Panc1 (cell line): ENCODE data around the gene NDE1.

Experiments used
- CTCF ChIP-seq: fragments of 450-650 bp; IDR thresholded peaks from 2 replicates; pipeline ENCODE4 v1.5.1; 2017; ENCODE audit warnings: mild to moderate bottlenecking
- POLR2AphosphoS5 ChIP-seq: IDR thresholded peaks from 2 replicates; pipeline ENCODE4 v1.6.1; 2012; ENCODE audit warnings: mild to moderate bottlenecking, low read depth, low read length, moderate library complexity
- REST ChIP-seq, 2 experiments: IDR thresholded peaks; 2 replicates each; pipeline ENCODE4 v1.6.1; 2011 to 2012; ENCODE audit warnings: low read depth in 2 of 2, control low read depth in 1 of 2, low read length in 1 of 2, mild to moderate bottlenecking in 1 of 2, moderate library complexity in 1 of 2; ENCODE audit not compliant: insufficient read depth in 1 of 2
- SIN3A ChIP-seq: IDR thresholded peaks from 2 replicates; pipeline ENCODE4 v1.6.1; 2012; ENCODE audit warnings: low read depth, mild to moderate bottlenecking, low read length, moderate library complexity, borderline replicate concordance; ENCODE audit not compliant: insufficient read depth
- TCF7L2 ChIP-seq: IDR thresholded peaks from 2 replicates; pipeline ENCODE4 v1.6.1; 2011; ENCODE audit warnings: mild to moderate bottlenecking, low read depth, low read length, inconsistent platforms

- no peak for TF ChIP-seq REST (IDR thresholded peaks at IDR 0.05; ENCODE audit: insufficient read depth in 1 of 2, low read depth in 2 of 2, low read length in 1 of 2)
- TF ChIP-seq CTCF: no peak
- TF ChIP-seq TCF7L2: no peak
- TF ChIP-seq POLR2AphosphoS5: no peak
- TF ChIP-seq SIN3A: no peak
These were observed 40.3 kb downstream of the NDE1 start for GRCh38 chr16:15690296-15690695.
